ENCODE data around the gene HLA-G.

The HLA-G gene

GRCh38 chr6:29816030-29816429 lies 11.6 kb upstream of the HLA-G start:
- FAIRE-seq (no peak), DNase-seq (ENCODE audit: low spot score) (no peak)

GRCh38 chr6:29818892-29819291 lies 8.7 kb upstream of the HLA-G start:
- FAIRE-seq (no peak), DNase-seq (ENCODE audit: low spot score) (no peak)

GRCh38 chr6:29824144-29824543 lies 3.5 kb upstream of the HLA-G start:
- no peak for DNase-seq (ENCODE audit: low spot score)
- no peak for FAIRE-seq

- FAIRE-seq (no peak), DNase-seq (ENCODE audit: low spot score) (no peak)
Observed at GRCh38 chr6:29825848-29826247, 1.8 kb upstream of the HLA-G start.

GRCh38 chr6:29826271-29826670 lies 1.4 kb upstream of the HLA-G start:
- FAIRE-seq (no peak), DNase-seq (ENCODE audit: low spot score) (peak; percentile 47)

- DNase-seq (ENCODE audit: low spot score) (no peak), FAIRE-seq (no peak)
Observed at GRCh38 chr6:29828471-29828797, 809 bp downstream of the HLA-G start.

GRCh38 chr6:29829766-29830165 lies 2.1 kb downstream of the HLA-G start:
- FAIRE-seq (no peak), DNase-seq (ENCODE audit: low spot score) (no peak)

- no peak for FAIRE-seq
Observed at GRCh38 chr6:29830409-29830808, 2.8 kb downstream of the HLA-G start.

GRCh38 chr6:29831776-29832175 lies 4.2 kb downstream of the HLA-G start:
- FAIRE-seq, result no peak
- no peak for DNase-seq (ENCODE audit: low spot score)

More at GRCh38 chr6:29830409-29830808, 2.8 kb downstream of the HLA-G start:
- DNase-seq (ENCODE audit: low spot score), result no peak

GRCh38 chr6:29834564-29835436 lies 7.2 kb downstream of the HLA-G start:
- DNase-seq (ENCODE audit: low spot score), result no peak
- FAIRE-seq, result no peak

- DNase-seq (ENCODE audit: low spot score) (no peak), FAIRE-seq (no peak)
Observed at GRCh38 chr6:29839917-29840316, 12.3 kb downstream of the HLA-G start.

- DNase-seq (ENCODE audit: low spot score) (no peak), FAIRE-seq (no peak)
Observed at GRCh38 chr6:29841030-29841429, 13.4 kb downstream of the HLA-G start.

GRCh38 chr6:29845405-29846006 lies 17.9 kb downstream of the HLA-G start:
- FAIRE-seq, result no peak
- DNase-seq (ENCODE audit: low spot score), result peak; percentile 10

GRCh38 chr6:29847871-29848630 lies 20.4 kb downstream of the HLA-G start:
- peak; percentile 38 for DNase-seq (ENCODE audit: low spot score)

GRCh38 chr6:29850011-29850553 lies 22.5 kb downstream of the HLA-G start:
- no peak for FAIRE-seq
- DNase-seq (ENCODE audit: low spot score), result no peak

More at GRCh38 chr6:29847871-29848630, 20.4 kb downstream of the HLA-G start:
- no peak for FAIRE-seq

- DNase-seq (ENCODE audit: low spot score) (no peak), FAIRE-seq (no peak)
Observed at GRCh38 chr6:29851190-29851589, 23.6 kb downstream of the HLA-G start.

- DNase-seq (ENCODE audit: low spot score) (no peak), FAIRE-seq (no peak)
Observed at GRCh38 chr6:29853245-29853644, 25.6 kb downstream of the HLA-G start.

GRCh38 chr6:29858006-29858405 lies 30.4 kb downstream of the HLA-G start:
- no peak for DNase-seq (ENCODE audit: low spot score)
- FAIRE-seq, result no peak

- no peak for DNase-seq (ENCODE audit: low spot score)
- FAIRE-seq, result no peak
Observed at GRCh38 chr6:29861521-29862255, 34.1 kb downstream of the HLA-G start.

GRCh38 chr6:29864037-29864810 lies 36.6 kb downstream of the HLA-G start:
- DNase-seq (ENCODE audit: low spot score), result no peak
- no peak for FAIRE-seq
